HEK293 (cell line): Measurements from ENCODE around the gene PDXK.
A peak's percentile ranks its signal among the peaks of the same experiment; 100 is the strongest.

Source experiments
- FEZF1 ChIP-seq: fragments of 450-650 bp; formaldehyde crosslinking; IDR thresholded peaks from 2 replicates; pipeline ENCODE4 v1.5.1; 2016; ENCODE audit warnings: missing biosample characterization, missing genetic modification characterization
- HOXD13 ChIP-seq: sonication (generic); formaldehyde crosslinking; IDR thresholded peaks from 2 replicates; pipeline ENCODE4 v1.8.0; 2022; ENCODE audit warnings: missing genetic modification reagents, borderline replicate concordance
- IKZF3 ChIP-seq: fragments of 450-650 bp; IDR thresholded peaks from 2 replicates; pipeline ENCODE4 v1.5.0; 2018; ENCODE audit warnings: missing biosample characterization, mild to moderate bottlenecking, missing genetic modification characterization, moderate library complexity
- KLF10 ChIP-seq: fragments of 450-650 bp; IDR thresholded peaks from 2 replicates; pipeline ENCODE4 v1.5.1; 2018; ENCODE audit warnings: missing biosample characterization, mild to moderate bottlenecking, missing genetic modification characterization
- KLF8 ChIP-seq: fragments of 450-650 bp; formaldehyde crosslinking; IDR thresholded peaks from 2 replicates; pipeline ENCODE4 v1.5.1; 2016; ENCODE audit warnings: missing biosample characterization, missing genetic modification characterization
- PRDM4 ChIP-seq: fragments of 450-650 bp; formaldehyde crosslinking; IDR thresholded peaks from 2 replicates; pipeline ENCODE4 v1.5.1; 2017; ENCODE audit warnings: missing biosample characterization, missing genetic modification characterization
- SETDB1 ChIP-seq: IDR thresholded peaks from one replicate; pipeline ENCODE4 v1.6.1; 2017; ENCODE audit warnings: mild to moderate bottlenecking, low read length, moderate library complexity, mixed read lengths; ENCODE audit not compliant: insufficient read length
- ZBTB20 ChIP-seq: fragments of 450-650 bp; formaldehyde crosslinking; IDR thresholded peaks from 2 replicates; pipeline ENCODE4 v1.5.1; 2016; ENCODE audit warnings: missing biosample characterization, missing genetic modification characterization
- ZBTB7A ChIP-seq: fragments of 450-650 bp; formaldehyde crosslinking; IDR thresholded peaks from 2 replicates; pipeline ENCODE4 v1.5.1; 2016; ENCODE audit warnings: low read depth, missing biosample characterization, missing genetic modification characterization
- ZBTB8A ChIP-seq: fragments of 450-650 bp; formaldehyde crosslinking; IDR thresholded peaks from 2 replicates; pipeline ENCODE4 v1.5.1; 2016; ENCODE audit warnings: missing biosample characterization, missing genetic modification characterization
- ZFP3 ChIP-seq: fragments of 450-650 bp; formaldehyde crosslinking; IDR thresholded peaks from 2 replicates; pipeline ENCODE4 v1.5.1; 2016; ENCODE audit warnings: low read depth, missing biosample characterization, missing genetic modification characterization
- ZNF112 ChIP-seq: fragments of 450-650 bp; formaldehyde crosslinking; IDR thresholded peaks from 2 replicates; pipeline ENCODE4 v1.5.0; 2017; ENCODE audit warnings: missing biosample characterization, missing genetic modification characterization
- ZNF114 ChIP-seq: fragments of 450-650 bp; formaldehyde crosslinking; IDR thresholded peaks from 2 replicates; pipeline ENCODE4 v1.5.0; 2017; ENCODE audit warnings: missing biosample characterization, missing genetic modification characterization
- ZNF133 ChIP-seq: fragments of 450-650 bp; formaldehyde crosslinking; IDR thresholded peaks from 2 replicates; pipeline ENCODE4 v1.5.1; 2016; ENCODE audit warnings: missing biosample characterization, missing genetic modification characterization
- ZNF138 ChIP-seq: fragments of 450-650 bp; formaldehyde crosslinking; IDR thresholded peaks from 2 replicates; pipeline ENCODE4 v1.5.1; 2016; ENCODE audit warnings: missing biosample characterization, missing genetic modification characterization, borderline replicate concordance
- ZNF140 ChIP-seq: fragments of 450-650 bp; formaldehyde crosslinking; IDR thresholded peaks from 2 replicates; pipeline ENCODE4 v1.5.1; 2016; ENCODE audit warnings: missing biosample characterization, missing genetic modification characterization
- ZNF239 ChIP-seq: fragments of 450-650 bp; formaldehyde crosslinking; IDR thresholded peaks from 2 replicates; pipeline ENCODE4 v1.5.1; 2016; ENCODE audit warnings: missing biosample characterization, missing genetic modification characterization
- ZNF335 ChIP-seq: fragments of 450-650 bp; formaldehyde crosslinking; conservative IDR thresholded peaks from 2 replicates; pipeline ENCODE4 v1.5.1; 2016; ENCODE audit warnings: missing biosample characterization, missing genetic modification characterization
- ZNF350 ChIP-seq: fragments of 450-650 bp; formaldehyde crosslinking; IDR thresholded peaks from 2 replicates; pipeline ENCODE4 v1.5.0; 2017; ENCODE audit warnings: missing biosample characterization, mild to moderate bottlenecking, missing genetic modification characterization
- ZNF423 ChIP-seq: fragments of 450-650 bp; formaldehyde crosslinking; IDR thresholded peaks from 2 replicates; pipeline ENCODE4 v1.5.1; 2016; ENCODE audit warnings: missing biosample characterization, missing genetic modification characterization
- ZNF48 ChIP-seq: fragments of 450-650 bp; formaldehyde crosslinking; IDR thresholded peaks from 2 replicates; pipeline ENCODE4 v1.5.1; 2016; ENCODE audit warnings: missing biosample characterization, missing genetic modification characterization
- ZNF555 ChIP-seq: fragments of 450-650 bp; formaldehyde crosslinking; conservative IDR thresholded peaks from 2 replicates; pipeline ENCODE4 v1.5.1; 2017; ENCODE audit warnings: missing biosample characterization, mild to moderate bottlenecking, missing genetic modification characterization, inconsistent platforms
- ZNF561 ChIP-seq: fragments of 450-650 bp; IDR thresholded peaks from 2 replicates; pipeline ENCODE4 v1.5.1; 2018; ENCODE audit warnings: missing biosample characterization, missing genetic modification characterization, borderline replicate concordance
- ZNF624 ChIP-seq: fragments of 450-650 bp; formaldehyde crosslinking; IDR thresholded peaks from 2 replicates; pipeline ENCODE4 v1.5.1; 2017; ENCODE audit warnings: missing biosample characterization, missing genetic modification characterization
- ZNF629 ChIP-seq: fragments of 450-650 bp; formaldehyde crosslinking; IDR thresholded peaks from 2 replicates; pipeline ENCODE4 v1.5.1; 2017; ENCODE audit warnings: missing biosample characterization, missing genetic modification characterization
- ZNF660 ChIP-seq: fragments of 450-650 bp; IDR thresholded peaks from 2 replicates; pipeline ENCODE4 v1.5.1; 2018; ENCODE audit warnings: missing biosample characterization, mild to moderate bottlenecking, missing genetic modification characterization
- ZNF670 ChIP-seq: fragments of 450-650 bp; formaldehyde crosslinking; IDR thresholded peaks from 2 replicates; pipeline ENCODE4 v1.5.1; 2016; ENCODE audit warnings: missing biosample characterization, missing genetic modification characterization, low read depth
- ZNF704 ChIP-seq: fragments of 450-650 bp; formaldehyde crosslinking; IDR thresholded peaks from 2 replicates; pipeline ENCODE4 v1.5.1; 2016; ENCODE audit warnings: missing biosample characterization, missing genetic modification characterization
- ZNF785 ChIP-seq: fragments of 450-650 bp; formaldehyde crosslinking; IDR thresholded peaks from 2 replicates; pipeline ENCODE4 v1.5.1; 2016; ENCODE audit warnings: missing biosample characterization, missing genetic modification characterization
- ZSCAN5A ChIP-seq: fragments of 450-650 bp; formaldehyde crosslinking; IDR thresholded peaks from 2 replicates; pipeline ENCODE4 v1.5.1; 2016; ENCODE audit warnings: missing biosample characterization, missing genetic modification characterization
- TF ChIP-seq, protein P1 (sequence below): IDR thresholded peaks from 2 replicates; pipeline ENCODE4 v1.6.1; 2011; ENCODE audit warnings: mild to moderate bottlenecking, low read depth, low read length, borderline replicate concordance
- TF ChIP-seq, protein P2 (sequence below): fragments of 450-650 bp; formaldehyde crosslinking; IDR thresholded peaks from 2 replicates; pipeline ENCODE4 v1.5.1; 2016; ENCODE audit warnings: missing biosample characterization, missing genetic modification characterization
- TF ChIP-seq, protein P3 (sequence below): fragments of 450-650 bp; formaldehyde crosslinking; IDR thresholded peaks from 2 replicates; pipeline ENCODE4 v1.5.1; 2017; ENCODE audit warnings: missing biosample characterization, mild to moderate bottlenecking, missing genetic modification characterization, moderate library complexity

The PDXK gene

GRCh38 chr21:43771698-43772424 lies 52.9 kb downstream of the PDXK start (continued):
- TF ChIP-seq, protein P1, sequence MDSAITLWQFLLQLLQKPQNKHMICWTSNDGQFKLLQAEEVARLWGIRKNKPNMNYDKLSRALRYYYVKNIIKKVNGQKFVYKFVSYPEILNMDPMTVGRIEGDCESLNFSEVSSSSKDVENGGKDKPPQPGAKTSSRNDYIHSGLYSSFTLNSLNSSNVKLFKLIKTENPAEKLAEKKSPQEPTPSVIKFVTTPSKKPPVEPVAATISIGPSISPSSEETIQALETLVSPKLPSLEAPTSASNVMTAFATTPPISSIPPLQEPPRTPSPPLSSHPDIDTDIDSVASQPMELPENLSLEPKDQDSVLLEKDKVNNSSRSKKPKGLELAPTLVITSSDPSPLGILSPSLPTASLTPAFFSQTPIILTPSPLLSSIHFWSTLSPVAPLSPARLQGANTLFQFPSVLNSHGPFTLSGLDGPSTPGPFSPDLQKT, result no peak
- TF ChIP-seq KLF8 (tag by site-specific recombination) (peak; percentile 53), ZNF423 (tag by site-specific recombination) (peak; percentile 89), ZNF670 (tag by site-specific recombination) (no peak), ZNF114 (tag by site-specific recombination) (no peak), IKZF3 (tag by site-specific recombination) (peak; percentile 64; the same call in 1 of the 2 replicates), ZNF133 (no peak), ZNF350 (tag by site-specific recombination) (no peak), KLF10 (tag by site-specific recombination) (peak; percentile 74), HOXD13 (CRISPR knock-in tag) (no peak), ZNF785 (no peak), ZNF138 (tag by site-specific recombination) (no peak), ZNF704 (no peak), ZNF335 (tag by site-specific recombination) (no peak), ZNF629 (tag by site-specific recombination) (no peak), PRDM4 (tag by site-specific recombination) (no peak), ZNF624 (tag by site-specific recombination) (no peak), ZBTB8A (tag by site-specific recombination) (no peak; the same call in 1 of the 2 replicates), ZBTB20 (no peak), ZBTB7A (no peak), ZNF140 (tag by site-specific recombination) (no peak), ZFP3 (no peak), ZNF48 (no peak), FEZF1 (tag by site-specific recombination) (no peak), ZNF561 (tag by site-specific recombination) (peak; percentile 83; the same call in 1 of the 2 replicates), SETDB1 (no peak), ZNF239 (tag by site-specific recombination) (no peak), ZNF112 (tag by site-specific recombination) (no peak), ZNF555 (tag by site-specific recombination) (no peak), ZNF660 (tag by site-specific recombination) (no peak), ZSCAN5A (no peak; the same call in 1 of the 2 replicates)
- TF ChIP-seq, protein P2, sequence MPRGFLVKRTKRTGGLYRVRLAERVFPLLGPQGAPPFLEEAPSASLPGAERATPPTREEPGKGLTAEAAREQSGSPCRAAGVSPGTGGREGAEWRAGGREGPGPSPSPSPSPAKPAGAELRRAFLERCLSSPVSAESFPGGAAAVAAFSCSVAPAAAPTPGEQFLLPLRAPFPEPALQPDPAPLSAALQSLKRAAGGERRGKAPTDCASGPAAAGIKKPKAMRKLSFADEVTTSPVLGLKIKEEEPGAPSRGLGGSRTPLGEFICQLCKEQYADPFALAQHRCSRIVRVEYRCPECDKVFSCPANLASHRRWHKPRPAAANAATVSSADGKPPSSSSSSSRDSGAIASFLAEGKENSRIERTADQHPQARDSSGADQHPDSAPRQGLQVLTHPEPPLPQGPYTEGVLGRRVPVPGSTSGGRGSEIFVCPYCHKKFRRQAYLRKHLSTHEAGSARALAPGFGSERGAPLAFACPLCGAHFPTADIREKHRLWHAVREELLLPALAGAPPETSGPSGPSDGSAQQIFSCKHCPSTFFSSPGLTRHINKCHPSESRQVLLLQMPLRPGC (tag by site-specific recombination), result no peak
- TF ChIP-seq, protein P3, sequence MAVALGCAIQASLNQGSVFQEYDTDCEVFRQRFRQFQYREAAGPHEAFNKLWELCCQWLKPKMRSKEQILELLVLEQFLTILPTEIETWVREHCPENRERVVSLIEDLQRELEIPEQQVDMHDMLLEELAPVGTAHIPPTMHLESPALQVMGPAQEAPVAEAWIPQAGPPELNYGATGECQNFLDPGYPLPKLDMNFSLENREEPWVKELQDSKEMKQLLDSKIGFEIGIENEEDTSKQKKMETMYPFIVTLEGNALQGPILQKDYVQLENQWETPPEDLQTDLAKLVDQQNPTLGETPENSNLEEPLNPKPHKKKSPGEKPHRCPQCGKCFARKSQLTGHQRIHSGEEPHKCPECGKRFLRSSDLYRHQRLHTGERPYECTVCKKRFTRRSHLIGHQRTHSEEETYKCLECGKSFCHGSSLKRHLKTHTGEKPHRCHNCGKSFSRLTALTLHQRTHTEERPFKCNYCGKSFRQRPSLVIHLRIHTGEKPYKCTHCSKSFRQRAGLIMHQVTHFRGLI (tag by site-specific recombination), result peak; percentile 15; the same call in 1 of the 2 replicates
